Hepatocyte (in vitro differentiated cells): ENCODE results near the gene TIMM29. TPM values are rescaled to one million over a fixed set of nuclear protein-coding genes. Genes with fewer than 3 reads are reported as not detected.
"Not testable (repeated sequence)": the region's sequence is repeated elsewhere in the genome, so short reads cannot be mapped to it uniquely, and the experiment has no call there.

ENCODE experiments used
- DNase-seq: peaks from one replicate; pipeline ENCODE4 v3.0.0-alpha.2; 2016; ENCODE audit warnings: low spot score
- H2AFZ ChIP-seq: fragments of 200-600 bp; sonication (generic); 2 replicates; pipeline ENCODE4 v1.6.0; 2016; ENCODE audit warnings: antibody characterized with exemption, mild to moderate bottlenecking
- H3K27ac ChIP-seq: fragments of 200-600 bp; sonication (generic); 2 replicates; pipeline ENCODE4 v1.5.1; 2016; ENCODE audit warnings: mild to moderate bottlenecking
- H3K27me3 ChIP-seq: fragments of 200-600 bp; sonication (generic); 2 replicates; pipeline ENCODE4 v1.6.1; 2016
- H3K36me3 ChIP-seq: fragments of 200-600 bp; sonication (generic); replicated peaks from 2 replicates; pipeline ENCODE4 v1.5.1; 2016; ENCODE audit warnings: low read depth; ENCODE audit not compliant: insufficient read depth
- H3K4me1 ChIP-seq: fragments of 200-600 bp; sonication (generic); 2 replicates; pipeline ENCODE4 v1.5.1; 2016; ENCODE audit warnings: mild to moderate bottlenecking, moderate library complexity; ENCODE audit not compliant: insufficient read depth
- H3K4me2 ChIP-seq: fragments of 200-600 bp; sonication (generic); 2 replicates; pipeline ENCODE4 v1.6.0; 2016
- H3K4me3 ChIP-seq: fragments of 200-600 bp; sonication (generic); 2 replicates; pipeline ENCODE4 v1.5.1; 2016; ENCODE audit warnings: mild to moderate bottlenecking
- H3K79me2 ChIP-seq: fragments of 200-600 bp; sonication (generic); 2 replicates; pipeline ENCODE4 v1.6.0; 2017; ENCODE audit warnings: mild to moderate bottlenecking
- H3K9me2 ChIP-seq: fragments of 200-600 bp; sonication (generic); replicated peaks from 2 replicates; pipeline ENCODE4 v1.6.0; 2017; ENCODE audit warnings: mild to moderate bottlenecking; ENCODE audit not compliant: insufficient read depth
- H3K9me3 ChIP-seq: fragments of 200-600 bp; sonication (generic); 2 replicates; pipeline ENCODE4 v1.5.1; 2016; ENCODE audit warnings: low read depth, mild to moderate bottlenecking
- H4K20me1 ChIP-seq: fragments of 200-600 bp; sonication (generic); 2 replicates; pipeline ENCODE4 v1.6.0; 2016; ENCODE audit warnings: mild to moderate bottlenecking; ENCODE audit not compliant: insufficient read depth, poor library complexity, severe bottlenecking
- EZH2 ChIP-seq: fragments of 200-600 bp; sonication (generic); IDR thresholded peaks from 2 replicates; pipeline ENCODE4 v1.6.1; 2016; ENCODE audit warnings: antibody characterized with exemption, mild to moderate bottlenecking, borderline replicate concordance
- EZH2phosphoT487 ChIP-seq: fragments of 200-600 bp; sonication (generic); IDR thresholded peaks from one replicate; pipeline ENCODE4 v1.6.1; 2018; ENCODE audit warnings: antibody characterized with exemption, mild to moderate bottlenecking, low read depth, moderate library complexity; ENCODE audit not compliant: unreplicated experiment, severe bottlenecking
- WGBS: methylation state at CpG from one replicate; pipeline ENCODE4 v1.1.6; 2016; ENCODE audit warnings: low lambda C conversion rate; ENCODE audit errors: missing lambda C conversion rate; 5-methylcytosine and 5-hydroxymethylcytosine counted together
- polyA plus RNA-seq: library from polyadenylated mRNA; unstranded; fragments of >200 nt; fragmentation: Nextera tagmentation; extraction: Ambion mirVana; gene quantifications from 2 replicates; pipeline ENCODE4 v1.2.1, GENCODE V29; 2016
- total RNA-seq: library from RNA; depleted of rRNA; stranded (reverse); fragments of >200 nt; gene quantifications from 2 replicates; pipeline ENCODE4 v1.2.3, GENCODE V29; 2014
- TF ChIP-seq, protein P1 (sequence below): fragments of 200-600 bp; sonication (generic); IDR thresholded peaks from 2 replicates; pipeline ENCODE4 v1.5.1; 2016; ENCODE audit warnings: antibody characterized with exemption, mild to moderate bottlenecking; ENCODE audit not compliant: poor library complexity

TIMM29 gene
- total and polyA plus RNA-seq, 2 experiments from 2014 or later: 23.0 to 36.2 TPM

DNA sequence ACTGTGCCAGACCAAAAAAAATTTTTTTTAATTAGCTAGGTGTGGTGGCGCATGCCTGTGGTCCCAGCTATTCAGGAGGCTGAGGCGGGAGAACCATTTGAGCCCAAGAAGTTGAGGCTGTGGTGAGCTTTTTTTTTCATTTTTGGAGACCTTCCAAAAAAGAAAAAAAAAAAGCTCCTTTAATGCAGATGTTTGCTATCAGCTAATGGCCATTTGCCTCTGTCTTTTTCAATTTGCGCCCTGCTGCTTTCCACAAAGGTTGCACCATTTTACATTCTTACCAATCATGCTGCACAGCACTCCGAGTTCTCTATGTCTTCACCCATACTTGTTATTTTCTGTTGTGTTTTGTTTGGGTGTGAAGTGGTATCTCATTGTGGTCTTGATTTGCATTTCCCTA, 16.7 kb downstream of the TIMM29 start:
- no peak overlapping the region for H3K4me2 ChIP-seq
- 96% methylated on average over 4 of the region's 4 CpGs for WGBS
- no peak for DNase-seq

DNA sequence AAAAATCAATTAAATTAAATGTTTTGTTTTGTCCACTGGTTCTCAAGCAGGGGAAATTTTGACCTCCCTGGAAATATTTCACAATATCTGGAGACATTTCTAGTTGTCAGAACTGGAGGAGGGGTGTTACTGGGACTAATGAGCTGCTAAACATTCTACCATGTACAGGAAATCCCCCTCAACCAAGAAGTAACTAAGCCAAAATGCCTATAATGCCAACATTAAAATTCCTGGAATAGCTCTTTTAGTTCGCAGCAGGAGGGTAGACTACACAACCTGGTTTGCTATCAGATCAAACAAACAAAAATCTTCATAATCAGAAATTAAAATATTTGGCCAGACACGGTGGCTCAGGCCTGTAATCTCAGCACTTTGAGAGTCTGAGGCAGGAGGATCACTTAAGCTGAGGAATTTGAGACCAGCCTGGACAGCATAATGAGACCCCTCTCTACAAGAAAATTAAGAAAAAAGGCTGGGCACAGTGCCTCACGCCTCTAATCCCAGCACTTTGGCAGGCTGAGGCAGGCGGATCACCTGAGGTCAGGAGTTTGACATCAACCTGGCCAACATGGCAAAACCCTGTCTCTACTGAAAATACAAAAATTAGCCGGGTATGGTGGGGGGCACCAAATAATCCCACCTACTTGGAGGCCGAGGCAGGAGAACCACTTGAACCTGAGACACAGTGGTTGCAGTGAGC, 18.5 kb downstream of the TIMM29 start:
- H4K20me1 ChIP-seq: no peaks in the 10 kb centered on the region
- H3K36me3 ChIP-seq: no peaks in the 10 kb centered on the region
- no peaks in the 10 kb centered on the region for H3K79me2 ChIP-seq
- DNase-seq: no peak
- no peak overlapping the region for H3K4me3 ChIP-seq
- no peak overlapping the region for H2AFZ ChIP-seq
- no peaks in the 10 kb centered on the region for H3K9me3 ChIP-seq
- H3K27ac ChIP-seq: no peak overlapping the region
- no peaks in the 10 kb centered on the region for H3K27me3 ChIP-seq
- no peak overlapping the region for H3K4me2 ChIP-seq
- no peaks in the 10 kb centered on the region for H3K4me1 ChIP-seq
- 72% methylated on average over 6 of the region's 6 CpGs for WGBS
- H3K9me2 ChIP-seq: no peaks in the 10 kb centered on the region
- no peak for TF ChIP-seq EZH2phosphoT487
- TF ChIP-seq, protein P1, sequence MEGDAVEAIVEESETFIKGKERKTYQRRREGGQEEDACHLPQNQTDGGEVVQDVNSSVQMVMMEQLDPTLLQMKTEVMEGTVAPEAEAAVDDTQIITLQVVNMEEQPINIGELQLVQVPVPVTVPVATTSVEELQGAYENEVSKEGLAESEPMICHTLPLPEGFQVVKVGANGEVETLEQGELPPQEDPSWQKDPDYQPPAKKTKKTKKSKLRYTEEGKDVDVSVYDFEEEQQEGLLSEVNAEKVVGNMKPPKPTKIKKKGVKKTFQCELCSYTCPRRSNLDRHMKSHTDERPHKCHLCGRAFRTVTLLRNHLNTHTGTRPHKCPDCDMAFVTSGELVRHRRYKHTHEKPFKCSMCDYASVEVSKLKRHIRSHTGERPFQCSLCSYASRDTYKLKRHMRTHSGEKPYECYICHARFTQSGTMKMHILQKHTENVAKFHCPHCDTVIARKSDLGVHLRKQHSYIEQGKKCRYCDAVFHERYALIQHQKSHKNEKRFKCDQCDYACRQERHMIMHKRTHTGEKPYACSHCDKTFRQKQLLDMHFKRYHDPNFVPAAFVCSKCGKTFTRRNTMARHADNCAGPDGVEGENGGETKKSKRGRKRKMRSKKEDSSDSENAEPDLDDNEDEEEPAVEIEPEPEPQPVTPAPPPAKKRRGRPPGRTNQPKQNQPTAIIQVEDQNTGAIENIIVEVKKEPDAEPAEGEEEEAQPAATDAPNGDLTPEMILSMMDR: no peak
- no peak for TF ChIP-seq EZH2

More for the DNA sequence above, 16.7 kb downstream of the TIMM29 start:
- Histone ChIP-seq H3K36me3 (no peaks in the 10 kb centered on the region), H3K9me3 (no peaks in the 10 kb centered on the region), H3K9me2 (no peaks in the 10 kb centered on the region), H2AFZ (no peak overlapping the region), H3K79me2 (no peaks in the 10 kb centered on the region), H3K27ac (no peak overlapping the region), H4K20me1 (no peaks in the 10 kb centered on the region), H3K4me1 (peaks cover 1% of the 10 kb centered on the region), H3K4me3 (no peak overlapping the region), H3K27me3 (no peaks in the 10 kb centered on the region)
- TF ChIP-seq EZH2phosphoT487: no peak
- TF ChIP-seq, protein P1: no peak

DNA sequence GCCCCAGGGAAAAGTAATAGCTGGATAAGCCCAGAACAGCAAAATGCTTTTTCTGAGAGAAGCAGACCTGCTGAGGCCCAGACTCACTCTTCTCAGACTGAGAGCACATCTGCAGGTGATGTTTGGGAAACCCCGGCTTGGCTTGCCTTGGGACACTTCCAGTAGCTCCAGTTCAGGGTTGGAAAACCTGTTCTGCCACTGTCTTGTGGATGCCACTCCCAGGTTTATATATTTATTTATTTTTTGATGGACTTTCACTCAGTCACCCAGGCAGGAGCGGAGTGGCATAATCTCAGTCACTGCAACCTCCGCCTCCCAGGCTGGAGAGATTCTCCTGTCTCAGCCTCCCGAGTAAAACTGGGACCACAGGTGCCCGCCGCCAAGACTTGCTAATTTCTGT, 24.2 kb downstream of the TIMM29 start:
- TF ChIP-seq EZH2 (no peak), EZH2phosphoT487 (no peak)
- TF ChIP-seq, protein P1: no peak
- Histone ChIP-seq H3K79me2 (no peaks in the 10 kb centered on the region), H3K9me3 (no peaks in the 10 kb centered on the region), H3K4me3 (no peak overlapping the region), H3K9me2 (no peaks in the 10 kb centered on the region), H3K27me3 (no peaks in the 10 kb centered on the region), H2AFZ (no peak overlapping the region), H4K20me1 (no peaks in the 10 kb centered on the region), H3K36me3 (no peaks in the 10 kb centered on the region), H3K4me2 (no peak overlapping the region), H3K27ac (no peak overlapping the region), H3K4me1 (no peaks in the 10 kb centered on the region)
- 83% methylated on average over 6 of the region's 6 CpGs for WGBS
- peak; percentile 62 for DNase-seq

DNA sequence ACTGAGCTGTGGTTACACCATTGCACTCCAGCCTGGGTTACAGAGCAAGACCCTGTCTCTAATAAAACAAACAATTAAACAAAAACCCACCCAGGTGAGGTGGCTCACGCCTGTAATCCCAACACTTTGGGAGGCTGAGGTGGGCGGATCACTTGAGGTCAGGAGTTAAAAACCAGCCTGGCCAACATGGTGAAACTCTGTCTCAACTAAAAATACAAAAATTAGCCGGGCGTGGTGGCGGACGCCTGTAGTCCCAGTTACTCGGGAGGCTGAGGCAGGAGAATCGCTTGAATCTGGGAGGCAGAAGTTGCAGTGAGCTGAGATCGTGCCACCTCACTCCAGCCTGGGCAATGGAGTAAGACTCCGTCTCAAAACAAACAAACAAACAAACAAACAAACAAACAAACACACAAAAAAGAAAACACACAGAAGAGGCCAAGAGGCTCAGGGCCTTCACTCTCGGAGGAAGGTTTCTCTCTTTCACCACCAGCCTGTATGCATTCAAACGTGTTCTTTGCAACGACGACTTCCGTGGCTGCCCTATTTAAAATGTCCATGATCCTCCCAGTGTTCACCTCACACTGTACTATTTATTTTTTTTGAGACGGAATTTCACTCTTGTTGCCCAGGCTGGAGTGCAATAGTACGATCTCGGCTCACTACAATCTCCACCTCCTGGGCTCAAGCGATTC, 30.8 kb downstream of the TIMM29 start:
- Histone ChIP-seq H4K20me1 (peaks cover 19% of the 10 kb centered on the region), H3K4me2 (peak overlapping the region; percentile 87), H3K79me2 (peaks cover 41% of the 10 kb centered on the region), H3K4me1 (peaks cover 15% of the 10 kb centered on the region), H3K27ac (peak overlapping the region; percentile 94), H2AFZ (peak overlapping the region; percentile 94)
- H3K4me3 ChIP-seq, H3K9me3 ChIP-seq, H3K27me3 ChIP-seq, DNase-seq, H3K9me2 ChIP-seq, H3K36me3 ChIP-seq: not testable (repeated sequence)
- 98% methylated on average over 19 of the region's 19 CpGs for WGBS
